OCI-LY1 (cell line): ENCODE results near the gene KEAP1.

Source experiments
- EZH2 ChIP-seq: fragments of 200-600 bp; sonication (generic), shearing (Covaris generic); IDR thresholded peaks from 2 replicates; pipeline ENCODE4 v1.8.0; 2017; ENCODE audit warnings: borderline replicate concordance, mixed run types, mild to moderate bottlenecking, antibody characterized with exemption, low read length, moderate library complexity, mixed read lengths
- TF ChIP-seq, protein P1 (sequence below): fragments of 200-600 bp; sonication (generic), shearing (Covaris generic); IDR thresholded peaks from 2 replicates; pipeline ENCODE4 v1.5.1; 2017; ENCODE audit warnings: mild to moderate bottlenecking, antibody characterized with exemption, low read length, moderate library complexity, mixed read lengths

DNA sequence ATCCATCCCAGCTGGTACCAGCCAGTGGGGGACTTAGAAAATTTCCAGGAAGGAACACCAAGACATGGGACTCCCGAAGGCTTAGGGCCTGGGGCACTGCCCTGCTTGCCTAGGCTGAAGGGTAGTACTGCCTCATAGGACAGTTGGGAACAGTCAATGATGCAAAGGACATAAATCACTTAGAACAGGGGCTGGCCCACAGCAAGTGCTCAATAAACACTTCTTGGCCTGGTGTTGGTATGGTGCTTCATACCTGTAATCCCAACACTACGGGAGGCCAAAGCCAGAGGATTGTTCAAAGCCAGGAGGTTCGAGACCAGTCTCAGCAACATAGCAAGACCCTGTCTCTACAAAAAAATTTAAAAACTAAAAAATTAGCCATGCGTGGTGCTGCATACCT is 5.8 kb downstream of the KEAP1 start:
- TF ChIP-seq, protein P1, sequence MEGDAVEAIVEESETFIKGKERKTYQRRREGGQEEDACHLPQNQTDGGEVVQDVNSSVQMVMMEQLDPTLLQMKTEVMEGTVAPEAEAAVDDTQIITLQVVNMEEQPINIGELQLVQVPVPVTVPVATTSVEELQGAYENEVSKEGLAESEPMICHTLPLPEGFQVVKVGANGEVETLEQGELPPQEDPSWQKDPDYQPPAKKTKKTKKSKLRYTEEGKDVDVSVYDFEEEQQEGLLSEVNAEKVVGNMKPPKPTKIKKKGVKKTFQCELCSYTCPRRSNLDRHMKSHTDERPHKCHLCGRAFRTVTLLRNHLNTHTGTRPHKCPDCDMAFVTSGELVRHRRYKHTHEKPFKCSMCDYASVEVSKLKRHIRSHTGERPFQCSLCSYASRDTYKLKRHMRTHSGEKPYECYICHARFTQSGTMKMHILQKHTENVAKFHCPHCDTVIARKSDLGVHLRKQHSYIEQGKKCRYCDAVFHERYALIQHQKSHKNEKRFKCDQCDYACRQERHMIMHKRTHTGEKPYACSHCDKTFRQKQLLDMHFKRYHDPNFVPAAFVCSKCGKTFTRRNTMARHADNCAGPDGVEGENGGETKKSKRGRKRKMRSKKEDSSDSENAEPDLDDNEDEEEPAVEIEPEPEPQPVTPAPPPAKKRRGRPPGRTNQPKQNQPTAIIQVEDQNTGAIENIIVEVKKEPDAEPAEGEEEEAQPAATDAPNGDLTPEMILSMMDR: no peak
- TF ChIP-seq EZH2: no peak
